ENCODE results near the gene ADAMTS2. TPM values are rescaled to one million over a fixed set of nuclear protein-coding genes. Genes with fewer than 3 reads are reported as not detected.

Gene ADAMTS2
- total RNA-seq, 1 experiment from 2014 or later, result not detected

GRCh38 chr5:179161901-179162300 lies 183.4 kb downstream of the ADAMTS2 start:
- H2AFZ ChIP-seq (ENCODE audit: low read length), result no peak overlapping the region
- no peaks in the 10 kb centered on the region for H3K9me2 ChIP-seq (replicated peaks; ENCODE audit: low read length)
- TF ChIP-seq, protein P1, sequence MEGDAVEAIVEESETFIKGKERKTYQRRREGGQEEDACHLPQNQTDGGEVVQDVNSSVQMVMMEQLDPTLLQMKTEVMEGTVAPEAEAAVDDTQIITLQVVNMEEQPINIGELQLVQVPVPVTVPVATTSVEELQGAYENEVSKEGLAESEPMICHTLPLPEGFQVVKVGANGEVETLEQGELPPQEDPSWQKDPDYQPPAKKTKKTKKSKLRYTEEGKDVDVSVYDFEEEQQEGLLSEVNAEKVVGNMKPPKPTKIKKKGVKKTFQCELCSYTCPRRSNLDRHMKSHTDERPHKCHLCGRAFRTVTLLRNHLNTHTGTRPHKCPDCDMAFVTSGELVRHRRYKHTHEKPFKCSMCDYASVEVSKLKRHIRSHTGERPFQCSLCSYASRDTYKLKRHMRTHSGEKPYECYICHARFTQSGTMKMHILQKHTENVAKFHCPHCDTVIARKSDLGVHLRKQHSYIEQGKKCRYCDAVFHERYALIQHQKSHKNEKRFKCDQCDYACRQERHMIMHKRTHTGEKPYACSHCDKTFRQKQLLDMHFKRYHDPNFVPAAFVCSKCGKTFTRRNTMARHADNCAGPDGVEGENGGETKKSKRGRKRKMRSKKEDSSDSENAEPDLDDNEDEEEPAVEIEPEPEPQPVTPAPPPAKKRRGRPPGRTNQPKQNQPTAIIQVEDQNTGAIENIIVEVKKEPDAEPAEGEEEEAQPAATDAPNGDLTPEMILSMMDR (conservative IDR thresholded peaks at IDR 0.05; ENCODE audit: low read depth, low read length), result no peak
- TF ChIP-seq EZH2 (IDR thresholded peaks at IDR 0.05; ENCODE audit: low read length, unreplicated experiment), result no peak
- TF ChIP-seq EZH2phosphoT487 (IDR thresholded peaks at IDR 0.05; ENCODE audit: borderline replicate concordance, low read length), result no peak
- H3K9ac ChIP-seq (ENCODE audit: low read length), result no peak overlapping the region
- no peaks in the 10 kb centered on the region for H3K79me2 ChIP-seq (ENCODE audit: low read length)
- no peak for ATAC-seq
- no peaks in the 10 kb centered on the region; the same call in 1 of the 2 replicates for H3K27me3 ChIP-seq (ENCODE audit: low read length)
- no peaks in the 10 kb centered on the region for H3K4me1 ChIP-seq (ENCODE audit: insufficient read depth, low read length)
- no TSS peak for BruUV-seq (replicated peaks)
- H3K9me3 ChIP-seq (ENCODE audit: low read length), result no peaks in the 10 kb centered on the region
- no peaks in the 10 kb centered on the region for H3F3A ChIP-seq (ENCODE audit: low read length, unreplicated experiment)
- H3K36me3 ChIP-seq (ENCODE audit: low read depth, low read length), result no peaks in the 10 kb centered on the region
- H3K27ac ChIP-seq (ENCODE audit: low read length), result no peak overlapping the region
- intact Hi-C loops (cut with micrococcal nuclease), result no loop called here
- H3K4me3 ChIP-seq (ENCODE audit: low read length), result no peak overlapping the region
- ChIA-PET CTCF (no interaction called here), POLR2A (ENCODE audit: unreplicated experiment) (no interaction called here)
- H3K4me2 ChIP-seq (ENCODE audit: low read length), result no peak overlapping the region
- no peaks in the 10 kb centered on the region for H4K20me1 ChIP-seq (ENCODE audit: low read length)
- no peak for DNase-seq

- CTCF ChIA-PET, result no interaction called here
- no peaks in the 10 kb centered on the region for H3K9me2 ChIP-seq (replicated peaks; ENCODE audit: low read length)
- H4K20me1 ChIP-seq (ENCODE audit: low read length), result no peaks in the 10 kb centered on the region
- DNase-seq, result peak; percentile 4
- POLR2A ChIA-PET (ENCODE audit: unreplicated experiment), result no interaction called here
- no peak for ATAC-seq
- H3K4me3 ChIP-seq (ENCODE audit: low read length), result no peak overlapping the region
- intact Hi-C loops (cut with micrococcal nuclease), result no loop called here
- no peak overlapping the region for H3K27ac ChIP-seq (ENCODE audit: low read length)
- TF ChIP-seq EZH2phosphoT487 (IDR thresholded peaks at IDR 0.05; ENCODE audit: borderline replicate concordance, low read length) (no peak), EZH2 (IDR thresholded peaks at IDR 0.05; ENCODE audit: low read length, unreplicated experiment) (no peak)
- TF ChIP-seq, protein P1 (conservative IDR thresholded peaks at IDR 0.05; ENCODE audit: low read depth, low read length), result no peak
- no TSS peak for BruUV-seq (replicated peaks)
- no peak overlapping the region for H2AFZ ChIP-seq (ENCODE audit: low read length)
- H3K4me1 ChIP-seq (ENCODE audit: insufficient read depth, low read length), result no peaks in the 10 kb centered on the region
- no peak overlapping the region for H3K9ac ChIP-seq (ENCODE audit: low read length)
- H3F3A ChIP-seq (ENCODE audit: low read length, unreplicated experiment), result no peaks in the 10 kb centered on the region
- no peak overlapping the region for H3K4me2 ChIP-seq (ENCODE audit: low read length)
- H3K79me2 ChIP-seq (ENCODE audit: low read length), result no peaks in the 10 kb centered on the region
- H3K36me3 ChIP-seq (ENCODE audit: low read depth, low read length), result no peaks in the 10 kb centered on the region
- H3K27me3 ChIP-seq (ENCODE audit: low read length), result no peaks in the 10 kb centered on the region; the same call in 1 of the 2 replicates
- no peaks in the 10 kb centered on the region for H3K9me3 ChIP-seq (ENCODE audit: low read length)
Measured at GRCh38 chr5:179160584-179160983, 184.7 kb downstream of the ADAMTS2 start.

DNA sequence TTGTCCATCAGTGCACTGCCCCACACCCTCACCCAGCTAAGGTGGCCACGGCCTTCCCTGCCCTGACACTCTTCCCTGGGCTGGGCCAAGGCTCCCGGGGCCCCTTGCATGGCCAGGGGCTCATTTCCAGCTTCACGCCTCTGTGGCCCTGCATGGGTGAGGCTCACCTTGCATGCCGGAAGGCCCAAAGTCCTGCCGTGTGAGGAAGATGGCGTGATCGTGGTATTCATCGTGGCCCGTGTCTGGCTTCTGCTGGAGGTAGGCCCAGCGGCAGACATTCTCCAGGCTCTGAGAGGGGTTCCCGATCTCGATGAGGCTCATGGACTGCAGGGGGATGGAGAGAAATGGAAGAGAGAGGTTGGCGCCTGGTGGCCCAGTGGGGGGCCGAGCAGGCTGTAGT lies 186.7 kb downstream of the ADAMTS2 start:
- ChIA-PET POLR2A (ENCODE audit: unreplicated experiment) (no interaction called here), CTCF (no interaction called here)
- Histone ChIP-seq H3K4me2 (ENCODE audit: low read length) (no peak overlapping the region), H3K9ac (ENCODE audit: low read length) (no peak overlapping the region), H3K36me3 (ENCODE audit: low read depth, low read length) (no peaks in the 10 kb centered on the region), H3K27me3 (ENCODE audit: low read length) (no peaks in the 10 kb centered on the region; the same call in 1 of the 2 replicates), H2AFZ (ENCODE audit: low read length) (no peak overlapping the region), H3K9me3 (ENCODE audit: low read length) (no peaks in the 10 kb centered on the region), H3K79me2 (ENCODE audit: low read length) (no peaks in the 10 kb centered on the region), H3K4me1 (ENCODE audit: insufficient read depth, low read length) (no peaks in the 10 kb centered on the region), H3K4me3 (ENCODE audit: low read length) (no peak overlapping the region), H3K9me2 (replicated peaks; ENCODE audit: low read length) (no peaks in the 10 kb centered on the region), H3F3A (ENCODE audit: low read length, unreplicated experiment) (no peaks in the 10 kb centered on the region), H3K27ac (ENCODE audit: low read length) (no peak overlapping the region), H4K20me1 (ENCODE audit: low read length) (no peaks in the 10 kb centered on the region)
- DNase-seq (no peak), ATAC-seq (no peak)
- intact Hi-C loops (cut with micrococcal nuclease), result no loop called here
- TF ChIP-seq EZH2phosphoT487 (IDR thresholded peaks at IDR 0.05; ENCODE audit: borderline replicate concordance, low read length) (no peak), EZH2 (IDR thresholded peaks at IDR 0.05; ENCODE audit: low read length, unreplicated experiment) (no peak)
- TF ChIP-seq, protein P1 (conservative IDR thresholded peaks at IDR 0.05; ENCODE audit: low read depth, low read length), result no peak
- BruUV-seq (replicated peaks), result no TSS peak
